MV-4-11 (cell line): ENCODE data around the gene POLDIP2.
A peak's percentile ranks its signal among the peaks of the same experiment; 100 is the strongest.

ENCODE experiments used
- DNase-seq: peaks from one replicate; lab custom pipeline; 2025; lab: John Stamatoyannopoulos, UW

The POLDIP2 gene

GRCh38 chr17:28357061-28357900, at the start of gene POLDIP2:
POLDIP2 (minus strand) TSS chr17:28357527; CDS start chr17:28357448, 79 bp downstream.
- peak; percentile 90 for DNase-seq

GRCh38 chr17:28406473-28406814, 49.1 kb upstream of the POLDIP2 start:
- no peak for DNase-seq

- DNase-seq: no peak
Measured at GRCh38 chr17:28405632-28406472, 48.5 kb upstream of the POLDIP2 start, which contains the start of gene SLC46A1. SLC46A1 (minus strand) TSS chr17:28406212; CDS start chr17:28406114, 98 bp downstream.

- DNase-seq: no peak
Measured at GRCh38 chr17:28404812-28405570, 47.7 kb upstream of the POLDIP2 start.

- no peak for DNase-seq
Measured at GRCh38 chr17:28404461-28404811, 47.1 kb upstream of the POLDIP2 start.

GRCh38 chr17:28404007-28404406, 46.7 kb upstream of the POLDIP2 start:
- peak; percentile 81 for DNase-seq

GRCh38 chr17:28402844-28403243, 45.5 kb upstream of the POLDIP2 start:
- DNase-seq: no peak

GRCh38 chr17:28402224-28402630, 44.9 kb upstream of the POLDIP2 start:
- DNase-seq: no peak

- DNase-seq: no peak
Measured at GRCh38 chr17:28399808-28400207, 42.5 kb upstream of the POLDIP2 start.

GRCh38 chr17:28398280-28398981, 41.1 kb upstream of the POLDIP2 start:
- DNase-seq: peak; percentile 71

- DNase-seq: no peak
Measured at GRCh38 chr17:28397687-28398279, 40.5 kb upstream of the POLDIP2 start.

- DNase-seq: no peak
Measured at GRCh38 chr17:28397275-28397674, 39.9 kb upstream of the POLDIP2 start.

- DNase-seq: peak; percentile 72
Measured at GRCh38 chr17:28396635-28397239, 39.4 kb upstream of the POLDIP2 start.

GRCh38 chr17:28395968-28396367, 38.6 kb upstream of the POLDIP2 start:
- DNase-seq: no peak

- DNase-seq: no peak
Measured at GRCh38 chr17:28395426-28395825, 38.1 kb upstream of the POLDIP2 start.

GRCh38 chr17:28394337-28395116, 37.2 kb upstream of the POLDIP2 start:
- DNase-seq: no peak

GRCh38 chr17:28392491-28392890, 35.2 kb upstream of the POLDIP2 start:
- DNase-seq: no peak

- no peak for DNase-seq
Measured at GRCh38 chr17:28391401-28391800, 34.1 kb upstream of the POLDIP2 start.

GRCh38 chr17:28390984-28391383, 33.7 kb upstream of the POLDIP2 start:
- DNase-seq: no peak

- DNase-seq: no peak
Measured at GRCh38 chr17:28390563-28390962, 33.2 kb upstream of the POLDIP2 start.
